Neural progenitor cell (in vitro differentiated cells): ENCODE measurements around the gene AFMID. TPM values are rescaled to one million over a fixed set of nuclear protein-coding genes. Genes with fewer than 3 reads are reported as not detected.

Experiments
- DNase-seq: peaks from one replicate; pipeline ENCODE4 v3.0.0-alpha.2; 2016; ENCODE audit warnings: low spot score
- H2AFZ ChIP-seq: fragments of 200-600 bp; sonication (generic); replicated peaks from 2 replicates; pipeline ENCODE4 v1.6.1; 2016; ENCODE audit warnings: antibody characterized with exemption
- H3F3A ChIP-seq: fragments of 200-600 bp; sonication (generic); 2 replicates; pipeline ENCODE4 v1.6.1; 2016; ENCODE audit warnings: antibody characterized with exemption, low read depth
- H3K27ac ChIP-seq: fragments of 200-600 bp; sonication (generic); 2 replicates; pipeline ENCODE4 v1.5.1; 2016; ENCODE audit warnings: mild to moderate bottlenecking
- H3K27me3 ChIP-seq: fragments of 200-600 bp; sonication (generic); 2 replicates; pipeline ENCODE4 v1.6.1; 2016; ENCODE audit warnings: mild to moderate bottlenecking, moderate library complexity
- H3K36me3 ChIP-seq: fragments of 200-600 bp; sonication (generic); 2 replicates; pipeline ENCODE4 v1.5.1; 2016
- H3K4me1 ChIP-seq: fragments of 200-600 bp; sonication (generic); 2 replicates; pipeline ENCODE4 v1.6.1; 2016; ENCODE audit warnings: mixed run types
- H3K4me2 ChIP-seq: fragments of 200-600 bp; sonication (generic); 2 replicates; pipeline ENCODE4 v1.6.1; 2016
- H3K4me3 ChIP-seq: fragments of 200-600 bp; sonication (generic); 2 replicates; pipeline ENCODE4 v1.5.1; 2016
- H3K79me2 ChIP-seq: fragments of 200-600 bp; sonication (generic); 2 replicates; pipeline ENCODE4 v1.6.1; 2016; ENCODE audit warnings: low read depth
- H3K9ac ChIP-seq: fragments of 200-600 bp; sonication (generic); 2 replicates; pipeline ENCODE4 v1.6.1; 2016
- H3K9me3 ChIP-seq: fragments of 200-600 bp; sonication (generic); 2 replicates; pipeline ENCODE4 v1.5.1; 2016; ENCODE audit warnings: low read depth
- H4K20me1 ChIP-seq: fragments of 200-600 bp; sonication (generic); 2 replicates; pipeline ENCODE4 v1.6.1; 2016; ENCODE audit warnings: low read depth
- H3K27ac Mint-ChIP-seq: 3 replicates; pipeline ENCODE4 v1.8.0; 2021; ENCODE audit warnings: mixed read lengths
- H3K27me3 Mint-ChIP-seq: 2 replicates; pipeline ENCODE4 v1.8.0; 2022; ENCODE audit warnings: low read depth, mild to moderate bottlenecking, inconsistent platforms, moderate library complexity, mixed read lengths; ENCODE audit not compliant: insufficient read depth
- H3K36me3 Mint-ChIP-seq: 3 replicates; pipeline ENCODE4 v1.8.0; 2021; ENCODE audit warnings: mixed read lengths
- H3K4me1 Mint-ChIP-seq: 3 replicates; pipeline ENCODE4 v1.8.0; 2021; ENCODE audit warnings: mixed read lengths
- H3K4me3 Mint-ChIP-seq: 3 replicates; pipeline ENCODE4 v1.8.0; 2021; ENCODE audit warnings: mild to moderate bottlenecking, moderate library complexity, mixed read lengths
- H3K9me3 Mint-ChIP-seq: 3 replicates; pipeline ENCODE4 v1.8.0; 2020; ENCODE audit warnings: mixed read lengths
- EZH2 ChIP-seq: fragments of 200-600 bp; sonication (generic); IDR thresholded peaks from 2 replicates; pipeline ENCODE4 v1.6.1; 2017; ENCODE audit warnings: antibody characterized with exemption, mild to moderate bottlenecking, moderate library complexity
- EZH2phosphoT487 ChIP-seq: fragments of 200-600 bp; sonication (generic); IDR thresholded peaks from 2 replicates; pipeline ENCODE4 v1.6.1; 2017; ENCODE audit warnings: antibody characterized with exemption
- total RNA-seq: library from RNA; depleted of rRNA; stranded (reverse); fragments of >200 nt; gene quantifications from 2 replicates; pipeline ENCODE4 v1.2.3, GENCODE V29; 2015; ENCODE audit warnings: low replicate concordance
- TF ChIP-seq, protein P1 (sequence below): fragments of 200-600 bp; sonication (generic); IDR thresholded peaks from 2 replicates; pipeline ENCODE4 v1.5.1; 2017; ENCODE audit warnings: antibody characterized with exemption, mild to moderate bottlenecking

AFMID gene
- total RNA-seq, 1 donor from 2014 or later = 76.8 TPM

DNA sequence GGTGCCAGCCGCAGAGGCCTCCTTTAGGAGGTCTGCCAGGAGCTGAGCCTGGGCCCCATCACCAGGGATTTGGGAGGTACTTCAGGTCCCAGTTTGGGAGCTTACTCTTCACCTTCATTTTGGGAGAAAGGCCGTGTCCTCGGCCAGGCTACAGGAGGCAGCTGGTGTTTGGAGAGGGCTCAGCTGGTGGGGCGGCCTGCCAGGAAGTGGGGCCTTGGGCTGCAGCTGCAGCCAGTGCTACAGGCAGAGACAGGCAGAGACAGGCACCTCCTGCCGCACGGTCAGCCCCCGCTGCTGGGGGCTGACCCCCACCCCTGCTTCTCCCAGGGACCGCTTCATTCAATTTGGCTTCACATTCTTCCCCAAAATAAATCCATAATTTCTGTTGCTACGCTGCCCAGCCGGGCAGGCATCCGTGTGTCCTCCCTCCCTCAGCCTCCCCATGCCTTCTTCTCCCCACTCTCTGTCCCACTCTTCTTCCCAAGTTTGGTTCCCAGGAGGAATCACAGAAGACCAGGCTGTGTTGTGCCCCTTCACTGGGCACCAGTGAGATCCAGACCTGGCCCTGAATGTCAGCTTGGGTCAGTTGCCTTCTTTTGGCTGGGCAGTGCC lies 50.3 kb downstream of the AFMID start:
- Histone ChIP-seq H3F3A (no peaks in the 10 kb centered on the region), H3K79me2 (no peaks in the 10 kb centered on the region), H3K9me3 (no peaks in the 10 kb centered on the region), H3K27ac (no peak overlapping the region), H3K4me3 (no peak overlapping the region), H3K27me3 (peaks cover 8% of the 10 kb centered on the region), H4K20me1 (no peaks in the 10 kb centered on the region), H3K36me3 (no peaks in the 10 kb centered on the region), H3K9ac (no peak overlapping the region), H3K4me1 (no peaks in the 10 kb centered on the region), H3K4me2 (no peak overlapping the region), H2AFZ (no peak overlapping the region)
- H3K9me3 Mint-ChIP-seq = no peaks in the 10 kb centered on the region
- H3K4me1 Mint-ChIP-seq = peaks cover 11% of the 10 kb centered on the region
- H3K4me3 Mint-ChIP-seq = no peak overlapping the region
- peak overlapping the region; percentile 7 for H3K27ac Mint-ChIP-seq
- H3K36me3 Mint-ChIP-seq = no peaks in the 10 kb centered on the region
- TF ChIP-seq, protein P1, sequence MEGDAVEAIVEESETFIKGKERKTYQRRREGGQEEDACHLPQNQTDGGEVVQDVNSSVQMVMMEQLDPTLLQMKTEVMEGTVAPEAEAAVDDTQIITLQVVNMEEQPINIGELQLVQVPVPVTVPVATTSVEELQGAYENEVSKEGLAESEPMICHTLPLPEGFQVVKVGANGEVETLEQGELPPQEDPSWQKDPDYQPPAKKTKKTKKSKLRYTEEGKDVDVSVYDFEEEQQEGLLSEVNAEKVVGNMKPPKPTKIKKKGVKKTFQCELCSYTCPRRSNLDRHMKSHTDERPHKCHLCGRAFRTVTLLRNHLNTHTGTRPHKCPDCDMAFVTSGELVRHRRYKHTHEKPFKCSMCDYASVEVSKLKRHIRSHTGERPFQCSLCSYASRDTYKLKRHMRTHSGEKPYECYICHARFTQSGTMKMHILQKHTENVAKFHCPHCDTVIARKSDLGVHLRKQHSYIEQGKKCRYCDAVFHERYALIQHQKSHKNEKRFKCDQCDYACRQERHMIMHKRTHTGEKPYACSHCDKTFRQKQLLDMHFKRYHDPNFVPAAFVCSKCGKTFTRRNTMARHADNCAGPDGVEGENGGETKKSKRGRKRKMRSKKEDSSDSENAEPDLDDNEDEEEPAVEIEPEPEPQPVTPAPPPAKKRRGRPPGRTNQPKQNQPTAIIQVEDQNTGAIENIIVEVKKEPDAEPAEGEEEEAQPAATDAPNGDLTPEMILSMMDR = no peak
- TF ChIP-seq EZH2phosphoT487 (no peak), EZH2 (no peak)
- no peak for DNase-seq
- peaks cover 11% of the 10 kb centered on the region for H3K27me3 Mint-ChIP-seq

DNA sequence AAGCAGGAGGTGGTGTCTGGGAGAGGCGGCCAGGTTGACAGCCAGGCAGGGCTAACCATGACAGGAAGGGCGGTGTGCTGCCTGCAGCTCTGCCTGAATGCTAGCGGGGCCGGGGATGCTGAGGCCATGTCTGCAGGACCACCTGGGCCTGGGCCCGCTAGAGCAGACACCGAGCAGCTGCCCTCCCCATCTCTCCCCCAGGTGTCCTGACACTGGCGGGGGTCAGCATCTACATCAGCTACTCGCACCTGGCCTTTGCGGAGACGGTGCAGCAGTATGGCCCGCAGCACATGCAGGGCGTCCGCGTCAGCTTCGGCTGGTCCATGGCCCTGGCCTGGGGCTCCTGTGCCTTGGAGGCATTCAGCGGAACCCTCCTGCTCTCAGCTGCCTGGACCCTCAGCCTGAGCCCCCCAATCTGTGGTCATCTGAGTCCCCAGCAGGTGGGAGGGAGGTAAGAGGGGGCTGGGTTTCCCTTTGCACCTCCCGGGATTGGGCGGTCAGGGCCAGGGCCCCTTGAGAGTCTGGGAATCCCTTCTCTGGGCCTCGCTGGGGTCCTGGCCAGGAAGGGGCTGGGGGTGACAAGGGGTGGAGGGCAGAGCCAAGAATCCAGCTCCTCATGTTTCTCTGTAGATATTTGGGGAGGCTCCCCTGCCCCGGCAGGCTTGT lies 51.8 kb downstream of the AFMID start:
- H2AFZ ChIP-seq = no peak overlapping the region
- H4K20me1 ChIP-seq = no peaks in the 10 kb centered on the region
- no peak overlapping the region for H3K27ac ChIP-seq
- Mint-ChIP-seq H3K4me1 (peaks cover 7% of the 10 kb centered on the region), H3K36me3 (no peaks in the 10 kb centered on the region), H3K9me3 (no peaks in the 10 kb centered on the region), H3K4me3 (no peak overlapping the region), H3K27me3 (peaks cover 4% of the 10 kb centered on the region), H3K27ac (no peak overlapping the region)
- H3K9ac ChIP-seq = no peak overlapping the region
- H3K36me3 ChIP-seq = no peaks in the 10 kb centered on the region
- H3K27me3 ChIP-seq = no peaks in the 10 kb centered on the region
- H3K4me1 ChIP-seq = no peaks in the 10 kb centered on the region
- no peak for DNase-seq
- H3K4me2 ChIP-seq = no peak overlapping the region
- TF ChIP-seq EZH2phosphoT487 (no peak), EZH2 (no peak)
- TF ChIP-seq, protein P1 = no peak
- H3K79me2 ChIP-seq = no peaks in the 10 kb centered on the region
- no peak overlapping the region for H3K4me3 ChIP-seq
- H3F3A ChIP-seq = no peaks in the 10 kb centered on the region
- no peaks in the 10 kb centered on the region for H3K9me3 ChIP-seq

DNA sequence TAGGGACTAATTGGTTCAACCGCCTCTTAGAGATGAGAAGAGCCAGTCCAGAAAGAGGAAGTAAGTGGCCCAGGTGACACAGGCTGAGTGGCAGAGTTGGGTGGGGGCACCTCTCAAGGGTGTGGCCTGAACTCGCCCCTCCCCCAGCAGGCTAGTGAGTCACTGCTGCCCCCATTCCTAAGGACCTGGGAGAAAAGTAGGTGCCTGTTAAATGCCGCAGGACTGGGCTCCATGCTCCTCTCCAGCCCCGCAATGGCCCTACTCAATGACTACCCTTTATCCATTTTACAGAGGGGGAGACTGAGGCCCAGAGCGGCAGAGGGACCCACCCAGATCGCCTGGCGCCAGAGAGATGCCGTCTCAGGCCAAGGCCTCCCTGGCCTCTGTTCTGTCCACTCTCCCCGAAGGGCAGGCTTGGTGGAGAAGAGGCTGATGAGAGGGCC lies 52.3 kb downstream of the AFMID start:
- TF ChIP-seq EZH2phosphoT487 (no peak), EZH2 (no peak)
- TF ChIP-seq, protein P1 = no peak
- H3K27me3 Mint-ChIP-seq = peaks cover 4% of the 10 kb centered on the region
- Histone ChIP-seq H3K79me2 (no peaks in the 10 kb centered on the region), H3K9ac (no peak overlapping the region), H3K36me3 (no peaks in the 10 kb centered on the region), H3K27ac (no peak overlapping the region), H3K4me2 (no peak overlapping the region), H3F3A (no peaks in the 10 kb centered on the region), H3K4me1 (no peaks in the 10 kb centered on the region), H4K20me1 (no peaks in the 10 kb centered on the region), H2AFZ (no peak overlapping the region), H3K9me3 (no peaks in the 10 kb centered on the region), H3K27me3 (no peaks in the 10 kb centered on the region), H3K4me3 (no peak overlapping the region)
- H3K36me3 Mint-ChIP-seq = no peaks in the 10 kb centered on the region
- H3K9me3 Mint-ChIP-seq = peaks cover 2% of the 10 kb centered on the region
- no peak overlapping the region for H3K27ac Mint-ChIP-seq
- H3K4me1 Mint-ChIP-seq = peaks cover 7% of the 10 kb centered on the region
- no peak for DNase-seq
- H3K4me3 Mint-ChIP-seq = no peak overlapping the region
